ENCODE data around the gene GIMAP8.

The GIMAP8 gene

DNA sequence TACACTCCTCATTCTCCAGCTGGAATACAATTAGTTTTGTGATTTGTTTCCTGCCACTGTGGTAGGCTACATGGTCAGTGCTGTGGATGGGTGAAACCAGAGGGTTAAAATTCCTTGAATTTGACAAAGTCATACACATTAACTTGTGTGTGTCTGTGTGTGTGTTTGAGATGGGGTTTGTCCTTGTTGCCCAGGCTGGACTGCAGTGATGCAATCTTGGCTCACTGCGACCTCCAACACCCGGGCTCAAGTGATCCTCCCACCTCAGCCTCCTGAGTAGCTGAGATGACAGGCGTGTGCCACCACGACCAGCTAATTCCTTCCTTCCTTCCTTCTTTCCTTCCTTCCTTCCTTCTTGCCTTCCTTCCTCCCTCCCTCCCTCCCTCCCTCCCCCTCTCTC is 24.8 kb upstream of the GIMAP8 start:
- Histone ChIP-seq H3K4me1 (ENCODE audit: control insufficient read depth, insufficient read depth, low read length) (peaks cover 10% of the 10 kb centered on the region), H3K4me3 (ENCODE audit: insufficient read depth, low read depth, low read length) (no peak overlapping the region), H3K27me3 (ENCODE audit: control insufficient read depth, insufficient read depth, low read length, poor library complexity, severe bottlenecking) (peaks cover 4% of the 10 kb centered on the region), H3K27ac (ENCODE audit: insufficient read depth, low read depth, low read length, poor library complexity, severe bottlenecking) (no peak overlapping the region), H3K36me3 (ENCODE audit: control insufficient read depth, insufficient read depth, low read length) (no peaks in the 10 kb centered on the region), H3K9me3 (ENCODE audit: control insufficient read depth, low read length) (no peaks in the 10 kb centered on the region)
- 71 to 72% methylated on average over 4 of the region's 4 CpGs for WGBS, 2 experiments

DNA sequence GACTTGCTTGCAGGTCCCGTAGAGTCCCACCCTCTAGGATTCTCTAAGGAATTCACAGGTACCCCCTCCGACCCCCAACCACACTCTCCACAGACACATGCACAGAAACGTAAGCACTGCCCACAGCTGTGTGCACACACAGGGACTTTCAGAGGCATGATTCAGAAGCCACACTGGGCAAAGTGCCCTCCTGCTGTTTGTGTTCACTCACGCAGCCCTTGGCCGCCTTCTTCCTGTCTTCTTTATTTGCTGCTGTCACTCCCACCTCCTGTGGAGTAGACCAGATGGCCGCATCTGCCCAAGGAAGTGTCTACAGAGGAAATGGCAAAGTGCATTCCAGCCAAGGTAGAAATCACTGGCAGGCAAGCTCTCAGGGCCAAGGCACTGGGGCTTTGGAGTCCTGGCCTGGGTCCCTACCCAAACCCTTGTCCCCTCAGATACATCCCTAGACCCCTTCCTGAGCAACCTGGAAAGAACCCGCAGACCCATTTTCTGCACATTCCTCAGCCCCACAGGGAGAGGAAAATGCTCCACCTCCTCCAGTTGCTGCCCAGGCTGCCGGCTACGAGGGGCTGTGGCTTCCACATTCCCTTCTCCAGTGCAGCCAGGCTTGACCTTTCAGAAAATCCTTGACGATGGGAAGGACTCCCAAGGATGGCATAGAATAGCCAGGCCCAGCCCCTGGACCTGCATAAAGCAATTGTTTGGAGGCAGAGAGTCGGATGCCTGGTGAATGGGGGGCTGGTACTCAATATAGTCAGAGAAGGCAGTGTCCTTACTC is 21.6 kb upstream of the GIMAP8 start:
- Histone ChIP-seq H3K9me3 (ENCODE audit: control insufficient read depth, low read length) (no peaks in the 10 kb centered on the region), H3K27ac (ENCODE audit: insufficient read depth, low read depth, low read length, poor library complexity, severe bottlenecking) (no peak overlapping the region), H3K36me3 (ENCODE audit: control insufficient read depth, insufficient read depth, low read length) (no peaks in the 10 kb centered on the region), H3K4me1 (ENCODE audit: control insufficient read depth, insufficient read depth, low read length) (peaks cover 10% of the 10 kb centered on the region), H3K27me3 (ENCODE audit: control insufficient read depth, insufficient read depth, low read length, poor library complexity, severe bottlenecking) (no peaks in the 10 kb centered on the region), H3K4me3 (ENCODE audit: insufficient read depth, low read depth, low read length) (no peak overlapping the region)
- WGBS, 2 experiments, result 45 to 48% methylated on average over 11 of the region's 11 CpGs

DNA sequence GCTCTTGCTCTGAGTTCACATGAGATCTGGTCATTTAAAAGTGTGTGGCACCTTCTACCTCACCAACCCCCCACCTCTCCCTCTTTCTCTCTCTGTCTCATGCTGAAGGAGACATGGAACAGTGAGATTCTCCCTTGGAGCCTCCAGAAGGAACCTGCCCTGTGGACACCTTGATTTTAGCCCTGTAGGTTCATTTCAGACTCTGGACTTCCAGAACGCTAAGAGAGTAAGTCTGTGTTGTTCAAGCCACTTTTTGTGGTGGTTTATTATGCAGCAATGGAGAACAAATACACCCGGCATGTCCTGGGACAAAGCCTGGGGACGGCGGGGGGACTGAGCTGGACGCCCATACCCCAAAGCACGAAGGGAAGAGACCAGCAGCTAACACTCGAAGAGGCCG is 20.7 kb upstream of the GIMAP8 start:
- no peak overlapping the region for H3K4me3 ChIP-seq (ENCODE audit: insufficient read depth, low read depth, low read length)
- no peaks in the 10 kb centered on the region for H3K27me3 ChIP-seq (ENCODE audit: control insufficient read depth, insufficient read depth, low read length, poor library complexity, severe bottlenecking)
- WGBS, 2 experiments, result 82 to 84% methylated on average over 8 of the region's 8 CpGs
- H3K4me1 ChIP-seq (ENCODE audit: control insufficient read depth, insufficient read depth, low read length), result peaks cover 10% of the 10 kb centered on the region
- H3K27ac ChIP-seq (ENCODE audit: insufficient read depth, low read depth, low read length, poor library complexity, severe bottlenecking), result no peak overlapping the region
- no peaks in the 10 kb centered on the region for H3K36me3 ChIP-seq (ENCODE audit: control insufficient read depth, insufficient read depth, low read length)
- no peaks in the 10 kb centered on the region for H3K9me3 ChIP-seq (ENCODE audit: control insufficient read depth, low read length)

GRCh38 chr7:150430465-150431085 is 19.9 kb upstream of the GIMAP8 start:
- no peaks in the 10 kb centered on the region for H3K9me3 ChIP-seq (ENCODE audit: control insufficient read depth, low read length)
- H3K36me3 ChIP-seq (ENCODE audit: control insufficient read depth, insufficient read depth, low read length), result no peaks in the 10 kb centered on the region
- H3K27me3 ChIP-seq (ENCODE audit: control insufficient read depth, insufficient read depth, low read length, poor library complexity, severe bottlenecking), result no peaks in the 10 kb centered on the region
- H3K27ac ChIP-seq (ENCODE audit: insufficient read depth, low read depth, low read length, poor library complexity, severe bottlenecking), result no peak overlapping the region
- H3K4me3 ChIP-seq (ENCODE audit: insufficient read depth, low read depth, low read length), result no peak overlapping the region
- WGBS, 2 experiments, result 93 to 95% methylated on average over 14 of the region's 14 CpGs
- H3K4me1 ChIP-seq (ENCODE audit: control insufficient read depth, insufficient read depth, low read length), result peaks cover 10% of the 10 kb centered on the region

DNA sequence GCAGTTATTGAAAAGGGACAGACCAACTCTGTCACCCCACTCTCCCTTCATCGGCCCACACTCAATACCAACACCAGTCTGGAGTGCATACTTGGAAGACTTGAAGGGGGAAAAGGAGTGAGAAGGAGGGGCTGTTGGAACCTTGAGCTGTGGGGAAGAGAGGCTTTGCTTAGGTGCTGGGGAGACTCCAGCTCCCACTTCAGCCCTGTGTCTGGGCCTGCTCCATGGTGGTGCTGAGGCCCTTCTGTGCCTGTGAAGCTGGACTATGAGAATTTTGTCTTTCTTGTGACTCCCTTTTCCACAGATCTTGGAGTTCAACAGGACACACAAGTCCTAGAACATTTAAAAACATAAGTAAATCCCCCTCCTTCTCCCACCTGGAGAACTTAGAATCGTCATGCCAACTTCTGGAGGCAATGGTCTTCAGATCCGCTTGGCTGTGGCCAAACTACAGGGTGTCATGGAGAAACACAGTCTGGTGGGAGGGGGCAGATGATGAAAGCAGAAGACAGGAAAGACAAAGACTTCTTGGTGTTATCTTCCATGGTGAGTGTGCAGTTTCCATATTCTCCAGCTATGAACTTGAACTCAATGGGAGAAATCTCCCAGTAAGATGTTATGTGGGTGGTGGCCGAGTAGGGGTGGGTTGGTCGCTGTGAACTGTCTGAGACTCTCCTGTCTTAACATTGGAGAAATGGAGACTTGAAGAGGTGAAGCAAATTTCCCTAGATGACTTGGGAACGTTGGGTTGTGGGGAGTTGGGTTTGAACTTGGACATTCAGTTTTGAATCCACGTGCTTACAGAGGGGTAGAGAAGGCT is 18.4 kb upstream of the GIMAP8 start:
- Histone ChIP-seq H3K27ac (ENCODE audit: insufficient read depth, low read depth, low read length, poor library complexity, severe bottlenecking) (no peak overlapping the region), H3K9me3 (ENCODE audit: control insufficient read depth, low read length) (no peaks in the 10 kb centered on the region), H3K27me3 (ENCODE audit: control insufficient read depth, insufficient read depth, low read length, poor library complexity, severe bottlenecking) (no peaks in the 10 kb centered on the region)

DNA sequence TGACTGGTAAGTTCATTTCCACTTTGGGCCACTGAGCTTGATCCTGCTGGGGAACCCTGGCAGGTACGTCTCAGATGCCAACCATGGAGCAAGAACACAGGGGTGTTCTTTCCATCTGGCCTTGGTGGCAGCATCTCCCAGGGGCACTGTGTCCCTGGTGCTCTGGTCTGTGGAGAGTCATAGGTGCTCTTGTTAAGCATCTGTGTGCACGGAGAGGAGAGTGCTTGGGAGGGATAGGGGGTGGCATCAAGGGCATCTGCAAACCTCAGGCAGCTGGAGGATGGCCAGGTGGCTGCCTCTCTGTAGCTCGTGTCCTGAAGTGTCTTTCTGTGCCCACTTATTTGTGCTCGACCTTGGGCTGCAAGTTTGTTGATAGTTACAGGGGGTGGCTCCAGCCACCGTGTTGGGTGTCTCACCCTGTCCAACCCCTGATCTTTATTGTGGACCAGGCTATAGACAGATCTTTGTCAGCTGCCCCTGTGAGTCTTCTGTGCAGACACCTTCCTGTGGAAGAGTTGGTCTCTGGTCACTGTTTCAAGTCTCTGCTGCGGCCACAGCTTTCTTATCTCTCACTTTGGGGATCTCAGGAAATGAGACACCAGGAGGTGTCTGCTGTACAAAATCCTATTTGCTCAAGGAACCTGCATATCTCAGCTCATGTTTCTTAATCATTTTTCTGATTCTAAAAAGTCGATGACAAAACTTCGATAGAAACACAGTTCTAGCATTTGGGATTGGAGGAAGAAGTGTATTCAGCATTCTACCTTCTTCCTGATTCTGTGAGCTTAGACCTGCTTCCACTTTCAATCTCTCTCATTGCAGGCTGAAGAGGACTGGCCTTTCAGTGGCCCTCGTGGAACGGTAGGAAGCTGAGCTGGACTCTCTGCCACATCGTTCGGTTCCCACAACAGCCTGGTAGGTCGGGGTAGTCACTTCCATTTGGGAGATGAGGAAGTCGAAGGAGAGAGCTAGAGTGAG is 17.2 kb upstream of the GIMAP8 start:
- Histone ChIP-seq H3K9me3 (ENCODE audit: control insufficient read depth, low read length) (no peaks in the 10 kb centered on the region), H3K27me3 (ENCODE audit: control insufficient read depth, insufficient read depth, low read length, poor library complexity, severe bottlenecking) (no peaks in the 10 kb centered on the region), H3K27ac (ENCODE audit: insufficient read depth, low read depth, low read length, poor library complexity, severe bottlenecking) (no peak overlapping the region), H3K4me1 (ENCODE audit: control insufficient read depth, insufficient read depth, low read length) (peaks cover 10% of the 10 kb centered on the region), H3K36me3 (ENCODE audit: control insufficient read depth, insufficient read depth, low read length) (no peaks in the 10 kb centered on the region), H3K4me3 (ENCODE audit: insufficient read depth, low read depth, low read length) (no peak overlapping the region)
- 92% methylated on average over 14 of the region's 14 CpGs for WGBS, 2 experiments

More for the DNA sequence above, 18.4 kb upstream of the GIMAP8 start:
- WGBS, 2 experiments, result 93 to 94% methylated on average over 6 to 7 of the region's 7 CpGs
- Histone ChIP-seq H3K36me3 (ENCODE audit: control insufficient read depth, insufficient read depth, low read length) (no peaks in the 10 kb centered on the region), H3K4me3 (ENCODE audit: insufficient read depth, low read depth, low read length) (no peak overlapping the region), H3K4me1 (ENCODE audit: control insufficient read depth, insufficient read depth, low read length) (peaks cover 10% of the 10 kb centered on the region)

GRCh38 chr7:150434240-150434639 is 16.2 kb upstream of the GIMAP8 start:
- 79 to 82% methylated on average over 8 of the region's 8 CpGs for WGBS, 2 experiments
- no peaks in the 10 kb centered on the region for H3K9me3 ChIP-seq (ENCODE audit: control insufficient read depth, low read length)
- peaks cover under 1% of the 10 kb centered on the region for H3K4me1 ChIP-seq (ENCODE audit: control insufficient read depth, insufficient read depth, low read length)
- no peak overlapping the region for H3K27ac ChIP-seq (ENCODE audit: insufficient read depth, low read depth, low read length, poor library complexity, severe bottlenecking)
- H3K36me3 ChIP-seq (ENCODE audit: control insufficient read depth, insufficient read depth, low read length), result no peaks in the 10 kb centered on the region
- H3K4me3 ChIP-seq (ENCODE audit: insufficient read depth, low read depth, low read length), result no peak overlapping the region
- H3K27me3 ChIP-seq (ENCODE audit: control insufficient read depth, insufficient read depth, low read length, poor library complexity, severe bottlenecking), result no peaks in the 10 kb centered on the region

DNA sequence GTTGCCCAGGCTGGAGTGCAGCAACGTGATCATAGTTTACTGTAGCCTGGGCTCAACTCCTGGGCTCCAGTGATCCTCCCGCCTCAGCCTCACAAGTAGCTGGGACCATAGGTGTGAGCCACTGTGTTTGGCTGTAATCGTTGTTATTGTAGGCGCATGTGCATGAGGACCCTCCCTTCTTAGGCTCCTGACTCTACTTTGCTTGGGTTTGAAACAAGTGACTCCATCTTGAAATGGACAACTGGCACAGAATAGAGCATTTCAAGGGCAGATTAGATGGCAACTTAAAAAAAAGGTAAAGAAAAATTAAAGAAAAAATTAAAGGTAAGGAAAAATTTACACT is 15.4 kb upstream of the GIMAP8 start:
- H3K4me3 ChIP-seq (ENCODE audit: insufficient read depth, low read depth, low read length), result no peak overlapping the region
- no peaks in the 10 kb centered on the region for H3K9me3 ChIP-seq (ENCODE audit: control insufficient read depth, low read length)
- 89 to 92% methylated on average over 4 of the region's 4 CpGs for WGBS, 2 experiments
- no peaks in the 10 kb centered on the region for H3K36me3 ChIP-seq (ENCODE audit: control insufficient read depth, insufficient read depth, low read length)
- no peaks in the 10 kb centered on the region for H3K4me1 ChIP-seq (ENCODE audit: control insufficient read depth, insufficient read depth, low read length)
- H3K27me3 ChIP-seq (ENCODE audit: control insufficient read depth, insufficient read depth, low read length, poor library complexity, severe bottlenecking), result no peaks in the 10 kb centered on the region
- H3K27ac ChIP-seq (ENCODE audit: insufficient read depth, low read depth, low read length, poor library complexity, severe bottlenecking), result no peak overlapping the region

GRCh38 chr7:150435390-150436073 is 14.9 kb upstream of the GIMAP8 start:
- Histone ChIP-seq H3K4me1 (ENCODE audit: control insufficient read depth, insufficient read depth, low read length) (no peaks in the 10 kb centered on the region), H3K27ac (ENCODE audit: insufficient read depth, low read depth, low read length, poor library complexity, severe bottlenecking) (no peak overlapping the region), H3K27me3 (ENCODE audit: control insufficient read depth, insufficient read depth, low read length, poor library complexity, severe bottlenecking) (no peaks in the 10 kb centered on the region), H3K4me3 (ENCODE audit: insufficient read depth, low read depth, low read length) (no peak overlapping the region), H3K9me3 (ENCODE audit: control insufficient read depth, low read length) (no peaks in the 10 kb centered on the region), H3K36me3 (ENCODE audit: control insufficient read depth, insufficient read depth, low read length) (no peaks in the 10 kb centered on the region)
- 90 to 92% methylated on average over 8 of the region's 8 CpGs for WGBS, 2 experiments

All from ectodermal cell (in vitro differentiated cells).